H54 (cell line): ENCODE measurements around the gene ROR1.

ENCODE experiments used
- DNase-seq: peaks from one replicate; pipeline ENCODE4 v3.0.0; 2011; ENCODE audit warnings: low spot score, mixed read lengths; ENCODE audit not compliant: insufficient read length
- FAIRE-seq: peaks from 3 replicates; lab custom pipeline; 2011; peaks lifted over from hg19 to GRCh38; lab: Jason Lieb, UNC
- POLR2A ChIP-seq: IDR thresholded peaks from 2 replicates; pipeline ENCODE4 v1.6.1; 2011; ENCODE audit warnings: low read depth, mild to moderate bottlenecking, low read length

ROR1 gene

DNA sequence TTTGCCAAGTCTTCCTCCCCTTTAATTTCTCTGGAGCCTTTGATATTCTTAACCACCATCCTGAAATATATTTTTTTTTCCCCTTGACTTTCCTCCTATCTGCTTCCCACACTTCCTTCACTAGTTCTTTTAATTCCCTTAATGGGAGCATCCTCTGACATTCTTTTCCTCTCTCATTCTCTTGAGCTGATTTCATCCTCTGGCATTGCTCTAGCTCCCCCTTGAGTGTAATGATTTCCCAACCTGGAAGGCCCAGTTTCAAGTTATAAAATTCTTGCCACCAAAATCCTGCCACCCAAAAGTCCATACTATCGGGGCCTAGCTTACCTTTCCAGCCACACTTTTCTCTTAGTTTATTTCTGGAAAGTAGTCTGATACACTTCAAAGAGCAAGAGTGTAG lies 390.2 kb downstream of the ROR1 start:
- peak; percentile 15 for DNase-seq
- FAIRE-seq, result peak; percentile 61
- TF ChIP-seq POLR2A, result no peak

- FAIRE-seq, result no peak
These were observed 392.8 kb downstream of the ROR1 start for GRCh38 chr1:64166629-64167028.

DNA sequence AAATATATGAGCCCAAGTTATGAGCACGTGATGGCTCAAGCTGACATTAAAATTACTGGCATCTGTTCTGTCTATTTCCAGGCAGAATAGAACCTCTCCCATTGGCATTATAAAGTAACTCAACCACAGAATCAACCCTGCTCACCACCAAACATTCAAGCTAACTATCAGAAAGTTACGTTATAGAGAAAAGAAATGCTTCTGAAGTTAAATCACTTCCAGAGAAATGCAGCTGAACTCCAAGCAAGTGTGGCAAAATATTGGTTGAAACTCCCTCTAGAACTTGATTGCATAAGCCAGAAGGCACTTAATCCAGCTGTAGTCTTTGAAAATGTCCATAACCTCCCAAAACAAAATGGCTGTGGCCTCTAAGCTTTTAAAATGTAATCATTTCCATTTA lies 393.4 kb downstream of the ROR1 start:
- no peak for TF ChIP-seq POLR2A
- DNase-seq (no peak), FAIRE-seq (no peak)

More at GRCh38 chr1:64166629-64167028, 392.8 kb downstream of the ROR1 start:
- DNase-seq, result no peak
- TF ChIP-seq POLR2A, result no peak

DNA sequence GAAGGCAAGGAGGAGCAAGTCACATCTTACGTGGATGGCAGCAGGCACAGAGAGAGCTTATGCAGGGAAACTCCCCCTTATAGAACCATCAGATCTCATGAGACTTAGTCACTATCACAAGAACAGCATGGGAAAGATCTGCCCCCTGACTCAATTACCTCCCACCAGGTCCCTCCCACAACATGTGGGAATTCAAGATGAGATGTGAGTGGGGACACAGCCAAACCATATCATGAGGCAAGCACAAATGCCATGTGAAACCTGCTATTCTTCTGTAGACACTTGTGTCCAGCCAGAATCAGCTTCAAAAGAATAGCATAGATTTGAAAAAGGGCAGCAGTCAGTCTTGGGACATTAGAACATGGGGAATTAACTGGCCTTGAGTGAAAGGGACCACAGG lies 397.4 kb downstream of the ROR1 start:
- DNase-seq (no peak), FAIRE-seq (no peak)
- no peak for TF ChIP-seq POLR2A

DNA sequence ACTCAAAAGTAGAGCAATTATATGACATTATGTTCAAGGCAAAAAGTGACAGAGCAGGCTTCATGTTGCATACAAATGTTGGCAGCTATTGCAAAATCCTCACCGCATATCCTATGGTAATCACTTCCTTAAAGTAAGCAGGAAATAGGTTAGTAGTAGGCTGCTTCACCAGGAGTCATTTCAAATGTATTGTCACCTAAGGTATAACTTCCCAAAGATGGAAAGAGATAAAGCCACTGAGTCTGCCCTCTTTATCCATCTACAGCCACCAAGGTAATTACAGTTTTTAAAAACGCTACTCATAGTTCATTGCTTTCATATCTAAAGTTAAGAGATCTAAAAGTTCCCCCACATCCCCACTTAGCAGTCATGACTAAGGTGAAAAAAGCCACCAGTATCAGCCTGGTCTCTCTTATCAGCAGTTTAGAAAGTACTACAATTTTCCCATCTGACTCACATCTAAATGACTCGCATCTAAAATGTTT lies 398.0 kb downstream of the ROR1 start:
- DNase-seq (no peak), FAIRE-seq (peak; percentile 91)

DNA sequence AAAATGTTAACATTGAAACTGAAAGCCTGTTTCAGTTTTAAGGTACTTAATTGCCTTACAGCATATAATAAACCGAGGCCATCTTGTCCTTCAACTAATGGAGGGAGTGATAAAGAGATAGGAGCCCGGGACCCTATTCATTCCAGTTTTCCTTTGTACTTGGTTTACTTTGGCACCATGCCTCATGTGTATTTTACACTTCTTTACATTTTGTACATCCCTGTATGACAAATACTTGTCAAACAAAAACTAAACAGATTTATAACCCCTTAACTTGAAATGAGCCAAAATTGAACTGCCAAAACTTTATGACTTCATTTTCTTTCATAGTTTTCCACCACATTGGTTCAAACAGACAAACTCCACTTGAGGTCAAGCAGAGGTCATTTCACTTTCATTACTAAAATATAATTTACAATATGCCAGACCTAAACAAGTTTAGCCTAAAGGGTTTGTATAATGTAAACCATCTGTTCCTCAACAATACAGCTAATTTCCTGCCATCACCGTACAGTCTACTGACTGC lies 398.7 kb downstream of the ROR1 start:
- no peak for FAIRE-seq
- no peak for TF ChIP-seq POLR2A
- DNase-seq, result no peak

More for the DNA sequence above, 398.0 kb downstream of the ROR1 start:
- TF ChIP-seq POLR2A, result no peak

DNA sequence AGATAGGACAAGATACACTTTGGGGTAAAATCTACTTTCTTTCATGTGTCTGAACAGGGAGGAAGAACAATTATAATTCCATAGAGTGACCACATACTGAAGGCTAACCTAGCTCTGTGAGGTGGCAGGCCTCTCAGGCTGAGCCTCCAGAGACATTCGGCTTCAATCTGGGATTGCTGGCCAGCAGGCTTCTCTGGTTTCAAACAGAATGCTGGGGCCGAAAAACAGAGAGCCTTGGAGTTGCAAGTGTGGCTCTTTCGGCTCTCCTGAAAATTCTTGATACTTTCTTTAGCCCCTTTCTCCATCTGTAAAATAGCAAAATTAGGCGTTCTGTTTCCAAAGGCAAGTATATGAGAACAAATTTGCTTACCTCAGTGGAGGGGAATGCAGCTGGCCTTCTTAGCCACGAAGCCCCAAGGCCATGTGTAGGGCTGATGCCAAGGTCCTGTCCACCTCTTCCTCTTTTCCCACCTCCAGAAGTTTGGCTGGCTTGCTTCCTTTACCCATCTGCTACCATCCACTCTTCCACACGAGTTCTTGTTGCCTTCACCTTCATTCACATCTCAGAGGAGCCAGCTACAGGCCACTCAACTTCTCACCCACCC lies 399.6 kb downstream of the ROR1 start:
- DNase-seq, result no peak
- no peak for TF ChIP-seq POLR2A
- FAIRE-seq, result no peak

GRCh38 chr1:64175639-64176038 lies 401.8 kb downstream of the ROR1 start:
- no peak for TF ChIP-seq POLR2A
- no peak for FAIRE-seq
- no peak for DNase-seq

GRCh38 chr1:64176659-64177058 lies 402.8 kb downstream of the ROR1 start:
- FAIRE-seq, result no peak
- TF ChIP-seq POLR2A, result no peak
- no peak for DNase-seq

DNA sequence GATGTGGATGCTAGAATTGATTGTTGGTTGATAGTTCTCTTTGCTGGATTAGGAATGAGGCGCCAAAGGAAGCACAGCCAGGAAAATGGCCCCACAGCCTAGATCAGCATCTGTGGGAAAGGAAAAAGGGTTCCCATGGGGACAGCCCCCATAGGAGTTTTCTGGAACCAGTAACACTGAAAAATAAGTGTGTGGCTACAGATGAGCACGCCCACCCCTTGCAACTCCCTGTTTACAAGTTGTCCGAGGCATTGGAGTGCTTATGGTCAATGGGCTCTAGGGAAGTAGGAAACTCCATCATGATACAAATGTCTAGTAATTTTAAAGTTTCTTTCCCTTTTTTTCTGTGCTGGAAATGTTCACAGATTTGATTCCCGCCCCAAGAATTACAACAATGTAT lies 405.8 kb downstream of the ROR1 start:
- TF ChIP-seq POLR2A, result no peak
- FAIRE-seq (no peak), DNase-seq (no peak)

DNA sequence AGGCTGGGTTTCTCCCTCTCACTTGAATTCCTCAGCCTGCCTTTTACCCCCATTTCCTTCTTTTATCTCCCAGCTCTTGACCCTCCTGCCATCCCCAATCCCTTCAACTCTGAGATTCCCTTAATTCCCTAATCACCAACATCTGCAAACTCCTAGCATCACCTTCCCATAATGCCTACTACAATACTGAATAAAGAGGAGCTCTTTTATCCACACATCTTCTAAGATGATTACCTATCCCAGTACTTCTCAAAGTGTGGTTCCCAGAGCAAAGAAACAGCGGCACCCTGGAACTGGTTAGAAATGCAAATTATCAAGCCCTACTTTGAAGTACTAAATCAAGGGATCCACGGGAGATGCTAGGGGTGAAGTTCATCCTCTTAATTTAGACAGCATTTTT lies 408.4 kb downstream of the ROR1 start:
- TF ChIP-seq POLR2A, result no peak
- DNase-seq (no peak), FAIRE-seq (no peak)

- TF ChIP-seq POLR2A, result no peak
- DNase-seq, result no peak
- FAIRE-seq, result no peak
These were observed 409.7 kb downstream of the ROR1 start for GRCh38 chr1:64183395-64184002.

DNA sequence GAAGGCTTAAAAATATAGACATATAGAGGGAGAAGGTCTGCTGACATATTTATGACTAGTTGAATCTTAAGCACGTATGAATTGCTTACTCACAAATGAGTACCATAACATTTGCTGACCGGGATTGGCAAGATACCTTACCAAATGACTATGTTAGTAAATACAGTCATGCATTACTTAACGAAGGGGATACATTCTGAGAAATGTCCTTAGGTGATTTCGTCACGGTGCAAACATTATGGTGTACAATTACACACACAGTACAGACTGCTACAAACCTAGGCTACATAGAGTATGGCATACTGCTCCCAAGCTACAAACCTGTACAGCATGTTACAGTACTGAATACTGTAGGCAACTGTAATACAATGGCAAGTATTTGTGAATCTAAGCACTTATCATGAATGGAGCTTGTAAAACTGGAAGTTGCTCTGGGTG lies 410.2 kb downstream of the ROR1 start:
- no peak for DNase-seq
- no peak for FAIRE-seq
- TF ChIP-seq POLR2A, result no peak

- FAIRE-seq (no peak), DNase-seq (no peak)
- TF ChIP-seq POLR2A, result no peak
These were observed 412.5 kb downstream of the ROR1 start for GRCh38 chr1:64186138-64186897.
